Astrocyte of the spinal cord (primary cell): ENCODE results near the gene NNMT.

Source experiments
- DNase-seq: peaks from one replicate; pipeline ENCODE4 v3.0.0; 2011; ENCODE audit warnings: low read depth, low spot score
- H3K4me3 ChIP-seq: 2 replicates; pipeline ENCODE4 v1.5.1; 2011; ENCODE audit warnings: low read depth, mild to moderate bottlenecking, low read length, moderate library complexity
- in situ Hi-C: cut with HindIII; loops from 2 replicates; pipeline ENCODE4 v1.10.0; 2017; ENCODE audit warnings: low sequenced_read_pairs
- TF ChIP-seq, protein P1 (sequence below): IDR thresholded peaks from 2 replicates; pipeline ENCODE4 v1.5.1; 2012; ENCODE audit warnings: low read depth, mild to moderate bottlenecking, low read length, inconsistent platforms

The NNMT gene

GRCh38 chr11:114275280-114275679 lies 20.9 kb upstream of the NNMT start:
- no peak for DNase-seq
- no peak overlapping the region for H3K4me3 ChIP-seq
- in situ Hi-C loops: no loop called here
- TF ChIP-seq, protein P1, sequence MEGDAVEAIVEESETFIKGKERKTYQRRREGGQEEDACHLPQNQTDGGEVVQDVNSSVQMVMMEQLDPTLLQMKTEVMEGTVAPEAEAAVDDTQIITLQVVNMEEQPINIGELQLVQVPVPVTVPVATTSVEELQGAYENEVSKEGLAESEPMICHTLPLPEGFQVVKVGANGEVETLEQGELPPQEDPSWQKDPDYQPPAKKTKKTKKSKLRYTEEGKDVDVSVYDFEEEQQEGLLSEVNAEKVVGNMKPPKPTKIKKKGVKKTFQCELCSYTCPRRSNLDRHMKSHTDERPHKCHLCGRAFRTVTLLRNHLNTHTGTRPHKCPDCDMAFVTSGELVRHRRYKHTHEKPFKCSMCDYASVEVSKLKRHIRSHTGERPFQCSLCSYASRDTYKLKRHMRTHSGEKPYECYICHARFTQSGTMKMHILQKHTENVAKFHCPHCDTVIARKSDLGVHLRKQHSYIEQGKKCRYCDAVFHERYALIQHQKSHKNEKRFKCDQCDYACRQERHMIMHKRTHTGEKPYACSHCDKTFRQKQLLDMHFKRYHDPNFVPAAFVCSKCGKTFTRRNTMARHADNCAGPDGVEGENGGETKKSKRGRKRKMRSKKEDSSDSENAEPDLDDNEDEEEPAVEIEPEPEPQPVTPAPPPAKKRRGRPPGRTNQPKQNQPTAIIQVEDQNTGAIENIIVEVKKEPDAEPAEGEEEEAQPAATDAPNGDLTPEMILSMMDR: no peak

DNA sequence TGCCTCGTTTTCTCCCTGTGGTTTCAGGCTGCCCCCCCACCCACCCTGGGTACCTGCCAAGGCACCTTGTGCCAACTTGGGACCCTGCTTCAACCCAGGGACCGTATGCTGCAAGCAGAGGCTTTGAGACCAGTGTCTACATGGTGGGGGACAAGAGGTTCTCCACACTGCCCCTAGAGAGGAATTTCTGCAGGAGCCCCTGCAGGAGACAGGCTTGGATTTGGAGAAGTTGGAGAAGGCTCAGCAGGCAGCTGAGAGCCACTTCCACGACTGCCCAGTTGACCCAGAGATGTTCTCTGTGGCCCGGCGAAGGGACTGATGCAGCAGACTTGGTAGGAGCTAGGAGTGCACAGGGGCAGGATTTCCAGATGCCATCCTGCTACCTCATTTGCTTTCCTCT lies 20.1 kb upstream of the NNMT start:
- no peak for DNase-seq
- in situ Hi-C loops: no loop called here
- TF ChIP-seq, protein P1: no peak
- H3K4me3 ChIP-seq: no peak overlapping the region

DNA sequence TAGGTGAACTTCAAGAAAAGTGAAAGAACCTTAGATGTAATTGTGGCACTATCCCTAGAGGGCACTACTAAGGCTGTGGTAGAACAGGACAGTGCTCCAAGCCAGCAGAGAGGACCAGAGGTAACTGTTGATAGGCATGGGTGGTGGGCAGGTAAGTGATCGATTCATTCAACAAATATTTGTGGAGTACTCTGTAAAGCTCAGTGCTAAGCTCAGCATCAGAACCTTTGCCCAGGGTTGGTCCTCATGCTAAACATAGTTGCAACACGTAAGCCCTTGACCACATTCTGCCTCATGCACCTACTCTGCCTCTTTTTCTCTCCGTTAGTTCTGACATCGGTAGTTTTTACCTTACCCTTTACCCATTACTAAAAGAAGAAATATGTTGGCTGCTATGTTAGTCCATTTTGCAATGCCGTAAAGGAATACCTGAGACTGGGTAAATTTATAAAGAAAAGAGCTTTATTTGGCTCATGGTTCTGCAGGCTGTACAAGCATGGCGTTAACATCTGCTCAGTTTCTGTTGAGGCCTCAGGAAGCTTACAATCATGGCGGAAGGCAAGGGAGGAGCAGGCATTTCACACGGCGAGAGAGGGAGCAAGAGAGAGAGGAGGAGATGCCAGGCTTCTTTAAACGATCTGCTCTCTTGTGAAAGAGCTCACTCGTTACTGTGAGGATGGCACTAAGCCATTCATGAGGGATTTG lies 18.4 kb upstream of the NNMT start:
- no peak for DNase-seq
- H3K4me3 ChIP-seq: no peak overlapping the region
- in situ Hi-C loops: no loop called here
- TF ChIP-seq, protein P1: no peak

DNA sequence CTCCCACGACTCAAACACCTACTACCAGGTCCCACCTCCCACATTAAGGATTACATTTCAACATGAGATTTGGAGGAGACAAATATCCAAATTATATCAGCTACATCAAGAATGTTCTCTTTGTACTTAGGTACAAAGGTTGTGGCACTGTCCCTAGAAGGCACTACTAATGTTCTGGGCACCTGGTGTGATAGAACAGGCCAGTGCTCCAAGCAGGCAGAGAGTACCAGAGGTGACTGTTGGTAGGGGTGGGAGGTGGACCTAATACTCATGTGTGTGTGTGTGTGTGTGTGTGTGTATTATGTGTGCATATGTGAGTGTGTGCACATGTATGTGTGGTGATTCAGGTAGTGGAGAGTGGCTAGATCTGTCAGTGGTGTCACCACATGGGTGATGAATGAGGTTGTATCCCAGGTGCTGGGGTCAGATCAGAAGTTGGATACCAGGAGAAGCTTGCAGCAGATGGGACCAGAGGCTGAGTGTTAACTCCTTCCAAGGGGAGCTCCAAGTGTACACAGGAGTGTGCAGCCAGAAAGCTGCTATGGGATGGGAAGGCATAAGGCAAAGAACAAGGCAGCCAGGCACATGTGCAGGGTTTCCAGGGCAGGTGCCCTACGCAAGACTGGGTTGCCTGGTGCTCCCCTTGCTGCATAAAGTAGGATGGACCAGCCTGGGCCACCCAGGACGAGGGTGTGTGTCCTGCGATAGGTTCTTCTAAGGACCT lies 17.7 kb upstream of the NNMT start:
- no peak overlapping the region for H3K4me3 ChIP-seq
- no peak for DNase-seq
- TF ChIP-seq, protein P1: no peak
- in situ Hi-C loops: no loop called here

DNA sequence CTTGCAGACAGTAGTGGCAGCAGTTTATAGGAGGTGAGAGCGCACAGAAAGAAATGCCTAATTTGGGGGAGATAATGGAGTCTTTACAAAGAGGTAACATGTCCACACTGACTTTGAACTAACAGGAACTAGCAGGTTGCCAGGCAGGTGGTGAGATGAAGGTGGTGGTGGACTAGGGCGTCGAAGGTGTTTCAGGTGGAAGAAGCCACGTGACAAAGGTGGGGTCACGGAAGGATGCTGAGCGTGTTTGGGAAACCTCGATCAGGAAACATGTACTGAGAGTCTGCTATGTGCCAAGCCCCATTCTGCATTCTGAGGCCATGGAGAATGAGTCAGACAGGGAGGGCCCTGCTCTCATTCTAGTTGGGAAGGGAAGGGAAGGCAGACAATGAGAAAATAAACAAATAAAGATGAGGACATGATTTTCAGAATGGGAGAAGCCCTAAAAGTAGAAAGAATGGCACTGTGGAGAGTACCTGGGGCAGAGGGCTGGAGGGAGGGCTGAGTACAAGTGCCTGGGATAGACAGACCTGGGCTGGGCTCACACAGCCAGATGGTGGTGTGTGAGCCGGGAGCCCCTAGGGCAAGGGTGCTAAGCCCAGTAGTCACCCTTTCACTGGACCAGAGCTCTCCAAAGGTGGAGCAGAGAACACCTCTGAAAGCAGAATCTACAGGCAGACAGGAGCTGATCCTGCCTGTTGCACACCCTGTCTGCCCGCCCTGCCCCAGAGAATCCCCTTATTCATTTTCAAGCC lies 16.2 kb upstream of the NNMT start:
- in situ Hi-C loops: no loop called here
- no peak overlapping the region for H3K4me3 ChIP-seq
- TF ChIP-seq, protein P1: no peak
- DNase-seq: peak; percentile 67

GRCh38 chr11:114280696-114281095 lies 15.5 kb upstream of the NNMT start:
- in situ Hi-C loops: no loop called here
- TF ChIP-seq, protein P1: peak; percentile 71
- DNase-seq: peak; percentile 87
- no peak overlapping the region for H3K4me3 ChIP-seq
